HG03432 (cell line): Measurements from ENCODE around the gene DNAH11.
A peak's percentile ranks its signal among the peaks of the same experiment; 100 is the strongest.

ENCODE experiments used
- ATAC-seq: cut with Tn5 transposase; IDR thresholded peaks from one replicate; pipeline ENCODE4 v1.9.1; 2021; ENCODE audit warnings: mild to moderate bottlenecking, moderate library complexity; ENCODE audit not compliant: unreplicated experiment

The DNAH11 gene

GRCh38 chr7:21550076-21550475, 7.2 kb downstream of the DNAH11 start:
- ATAC-seq, result no peak

GRCh38 chr7:21550821-21551531, 8.1 kb downstream of the DNAH11 start:
- ATAC-seq, result no peak

- no peak for ATAC-seq
Observed at GRCh38 chr7:21562385-21562784, 19.5 kb downstream of the DNAH11 start.

GRCh38 chr7:21565614-21566013, 22.8 kb downstream of the DNAH11 start:
- no peak for ATAC-seq

- no peak for ATAC-seq
Observed at GRCh38 chr7:21566094-21566493, 23.3 kb downstream of the DNAH11 start.

- no peak for ATAC-seq
Observed at GRCh38 chr7:21568762-21569161, 25.9 kb downstream of the DNAH11 start.

- ATAC-seq, result no peak
Observed at GRCh38 chr7:21572331-21573313, 29.8 kb downstream of the DNAH11 start.

- peak; percentile 42 for ATAC-seq
Observed at GRCh38 chr7:21579341-21580072, 36.7 kb downstream of the DNAH11 start.

GRCh38 chr7:21580073-21580521, 37.3 kb downstream of the DNAH11 start:
- ATAC-seq, result peak; percentile 78

GRCh38 chr7:21585070-21585724, 42.4 kb downstream of the DNAH11 start:
- no peak for ATAC-seq

- no peak for ATAC-seq
Observed at GRCh38 chr7:21587139-21587784, 44.4 kb downstream of the DNAH11 start.

GRCh38 chr7:21596801-21597200, 54.0 kb downstream of the DNAH11 start:
- ATAC-seq, result no peak

- ATAC-seq, result no peak
Observed at GRCh38 chr7:21603462-21603861, 60.6 kb downstream of the DNAH11 start.

- ATAC-seq, result no peak
Observed at GRCh38 chr7:21603972-21604749, 61.3 kb downstream of the DNAH11 start.

- no peak for ATAC-seq
Observed at GRCh38 chr7:21605008-21605585, 62.3 kb downstream of the DNAH11 start.

- ATAC-seq, result no peak
Observed at GRCh38 chr7:21608465-21608864, 65.6 kb downstream of the DNAH11 start.

GRCh38 chr7:21611129-21611528, 68.3 kb downstream of the DNAH11 start:
- ATAC-seq, result no peak

GRCh38 chr7:21616091-21616490, 73.3 kb downstream of the DNAH11 start:
- ATAC-seq, result no peak
